Breast epithelium (tissue), 4 donors: Measurements from ENCODE around the gene C1QC. TPM values are rescaled to one million over a fixed set of nuclear protein-coding genes. Genes with fewer than 3 reads are reported as not detected.

Experiments used
- DNase-seq, 2 donors: peaks; one replicate each; pipeline ENCODE4 v3.0.0-alpha.2; 2019; ENCODE audit warnings: low spot score in 2 of 2
- H3K27ac ChIP-seq, 2 donors: fragments of 200-600 bp; sonication (generic) in 1 of 2; one replicate each; pipeline ENCODE4 v1.5.1; 2016 to 2019; ENCODE audit warnings: mild to moderate bottlenecking in 1 of 2
- H3K27me3 ChIP-seq, 2 donors: fragments of 200-600 bp; sonication (generic) in 1 of 2; one replicate each; pipeline versions ENCODE4 v1.5.1 to v1.6.0; 2017 to 2019; ENCODE audit warnings: control low read depth in 1 of 2, mild to moderate bottlenecking in 1 of 2
- H3K36me3 ChIP-seq: fragments of 200-600 bp; one replicate; pipeline ENCODE4 v1.5.1; 2019
- H3K4me1 ChIP-seq, 2 donors: fragments of 200-600 bp; sonication (generic); one replicate each; pipeline ENCODE4 v1.5.1; 2016 to 2019; ENCODE audit warnings: control low read depth in 1 of 2
- H3K4me3 ChIP-seq, 3 donors: fragments of 200-600 bp; sonication (generic); 1 replicate in 2 of 3; 2 replicates in 1 of 3; pipeline ENCODE4 v1.5.1; 2016 to 2019; ENCODE audit warnings: mild to moderate bottlenecking in 3 of 3, moderate library complexity in 2 of 3
- H3K9me3 ChIP-seq, 2 donors: fragments of 200-600 bp; sonication (generic) in 1 of 2; one replicate each; pipeline ENCODE4 v1.5.1; 2016 to 2019; ENCODE audit warnings: control low read depth in 1 of 2
- POLR2A ChIP-seq: fragments of 450-650 bp; IDR thresholded peaks from one replicate; pipeline ENCODE4 v1.6.1; 2016; ENCODE audit warnings: antibody characterized with exemption, mild to moderate bottlenecking, moderate library complexity
- POLR2AphosphoS5 ChIP-seq, 3 donors: sonication (generic); formaldehyde crosslinking; IDR thresholded peaks; one replicate each; pipeline ENCODE4 v1.6.1; 2017; ENCODE audit warnings: antibody characterized with exemption in 3 of 3
- intact Hi-C: fragments of 100-400 bp; cut with DNase I; formaldehyde crosslinking; loops from one replicate; pipeline ENCODE4 v1.15.1; 2023; ENCODE audit warnings: low total_unique reads
- total RNA-seq, 3 donors: library from RNA; depleted of rRNA; stranded (reverse); fragments of >200 nt; gene quantifications; one replicate each; pipeline ENCODE4 v1.1.0, GENCODE V29; 2016
- TF ChIP-seq, protein P1 (sequence below), 3 donors: fragments of 450-650 bp; IDR thresholded peaks; one replicate each; pipeline ENCODE4 v1.5.1; 2016 to 2017; ENCODE audit warnings: antibody characterized with exemption in 3 of 3, mild to moderate bottlenecking in 3 of 3, moderate library complexity in 3 of 3

The C1QC gene
- total RNA-seq, 3 donors from 2014 or later, result 76.4 to 385 (median 113) TPM

DNA sequence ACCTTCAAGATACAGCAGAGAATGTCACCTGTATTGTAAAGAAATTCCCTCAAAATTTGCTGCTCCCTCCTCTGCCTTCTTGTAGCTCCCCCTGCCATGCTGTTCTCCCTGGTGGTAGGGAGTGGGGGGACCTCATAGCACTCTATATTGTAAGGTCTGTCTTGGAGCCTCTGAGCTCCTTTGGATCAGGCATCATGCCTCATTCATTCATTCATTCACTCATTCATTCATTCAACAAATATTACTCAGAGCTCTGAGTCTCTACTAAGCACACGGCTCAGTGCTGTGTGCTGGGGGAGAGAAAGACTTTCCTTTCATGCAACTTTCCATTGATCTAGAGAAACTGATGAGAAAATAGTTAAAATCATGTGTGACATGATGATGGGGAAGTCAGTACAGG is 40.1 kb downstream of the C1QC start:
- Histone ChIP-seq H3K27ac (no peak overlapping the region), H3K27me3 (no peaks in the 10 kb centered on the region), H3K9me3 (no peaks in the 10 kb centered on the region), H3K36me3 (no peaks in the 10 kb centered on the region), H3K4me3 (no peak overlapping the region), H3K4me1 (no peaks in the 10 kb centered on the region)
- no peak for DNase-seq
- intact Hi-C loops, result no loop called here
- TF ChIP-seq POLR2AphosphoS5 (IDR thresholded peaks at IDR 0.05), result no peak
- TF ChIP-seq, protein P1, sequence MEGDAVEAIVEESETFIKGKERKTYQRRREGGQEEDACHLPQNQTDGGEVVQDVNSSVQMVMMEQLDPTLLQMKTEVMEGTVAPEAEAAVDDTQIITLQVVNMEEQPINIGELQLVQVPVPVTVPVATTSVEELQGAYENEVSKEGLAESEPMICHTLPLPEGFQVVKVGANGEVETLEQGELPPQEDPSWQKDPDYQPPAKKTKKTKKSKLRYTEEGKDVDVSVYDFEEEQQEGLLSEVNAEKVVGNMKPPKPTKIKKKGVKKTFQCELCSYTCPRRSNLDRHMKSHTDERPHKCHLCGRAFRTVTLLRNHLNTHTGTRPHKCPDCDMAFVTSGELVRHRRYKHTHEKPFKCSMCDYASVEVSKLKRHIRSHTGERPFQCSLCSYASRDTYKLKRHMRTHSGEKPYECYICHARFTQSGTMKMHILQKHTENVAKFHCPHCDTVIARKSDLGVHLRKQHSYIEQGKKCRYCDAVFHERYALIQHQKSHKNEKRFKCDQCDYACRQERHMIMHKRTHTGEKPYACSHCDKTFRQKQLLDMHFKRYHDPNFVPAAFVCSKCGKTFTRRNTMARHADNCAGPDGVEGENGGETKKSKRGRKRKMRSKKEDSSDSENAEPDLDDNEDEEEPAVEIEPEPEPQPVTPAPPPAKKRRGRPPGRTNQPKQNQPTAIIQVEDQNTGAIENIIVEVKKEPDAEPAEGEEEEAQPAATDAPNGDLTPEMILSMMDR (IDR thresholded peaks at IDR 0.05), result no peak
- TF ChIP-seq POLR2A, result no peak

- Histone ChIP-seq H3K4me1 (no peaks in the 10 kb centered on the region), H3K9me3 (no peaks in the 10 kb centered on the region), H3K27ac (no peak overlapping the region), H3K27me3 (no peaks in the 10 kb centered on the region), H3K4me3 (no peak overlapping the region), H3K36me3 (no peaks in the 10 kb centered on the region)
- DNase-seq, result no peak
- TF ChIP-seq POLR2A (no peak), POLR2AphosphoS5 (IDR thresholded peaks at IDR 0.05) (no peak)
- TF ChIP-seq, protein P1 (IDR thresholded peaks at IDR 0.05), result no peak
- intact Hi-C loops, result no loop called here
Measured at GRCh38 chr1:22685591-22686059, 42.2 kb downstream of the C1QC start.

- TF ChIP-seq, protein P1 (IDR thresholded peaks at IDR 0.05), result no peak
- TF ChIP-seq POLR2A (no peak), POLR2AphosphoS5 (IDR thresholded peaks at IDR 0.05) (no peak)
- intact Hi-C loops, result no loop called here
- Histone ChIP-seq H3K36me3 (no peaks in the 10 kb centered on the region), H3K4me3 (no peak overlapping the region), H3K4me1 (no peaks in the 10 kb centered on the region), H3K27me3 (no peaks in the 10 kb centered on the region), H3K9me3 (no peaks in the 10 kb centered on the region), H3K27ac (no peak overlapping the region)
- no peak for DNase-seq
Measured at GRCh38 chr1:22687191-22687590, 43.8 kb downstream of the C1QC start.

DNA sequence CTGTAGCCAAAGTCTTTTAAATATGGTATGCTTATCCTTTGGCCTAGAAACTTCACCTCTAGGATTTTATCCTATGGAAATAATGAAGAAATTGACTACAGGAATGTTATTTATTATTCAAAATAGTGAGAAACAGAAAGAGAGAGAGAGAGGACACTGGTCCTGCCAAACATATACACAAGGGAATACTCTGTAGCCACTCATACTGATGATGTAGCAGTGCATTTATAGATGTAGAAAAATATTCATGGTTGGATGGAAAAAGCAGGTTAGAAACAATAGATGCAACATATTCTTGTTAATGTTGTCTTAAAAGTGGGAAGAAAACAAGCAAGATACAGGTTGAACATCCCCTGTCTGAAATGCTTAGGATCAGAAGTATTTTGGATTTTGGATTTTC is 45.0 kb downstream of the C1QC start:
- Histone ChIP-seq H3K9me3 (no peaks in the 10 kb centered on the region), H3K4me3 (no peak overlapping the region), H3K36me3 (no peaks in the 10 kb centered on the region), H3K27me3 (no peaks in the 10 kb centered on the region), H3K27ac (no peak overlapping the region), H3K4me1 (no peaks in the 10 kb centered on the region)
- intact Hi-C loops, result no loop called here
- TF ChIP-seq, protein P1 (IDR thresholded peaks at IDR 0.05), result no peak
- no peak for TF ChIP-seq POLR2AphosphoS5 (IDR thresholded peaks at IDR 0.05)
- no peak for TF ChIP-seq POLR2A
- no peak for DNase-seq

DNA sequence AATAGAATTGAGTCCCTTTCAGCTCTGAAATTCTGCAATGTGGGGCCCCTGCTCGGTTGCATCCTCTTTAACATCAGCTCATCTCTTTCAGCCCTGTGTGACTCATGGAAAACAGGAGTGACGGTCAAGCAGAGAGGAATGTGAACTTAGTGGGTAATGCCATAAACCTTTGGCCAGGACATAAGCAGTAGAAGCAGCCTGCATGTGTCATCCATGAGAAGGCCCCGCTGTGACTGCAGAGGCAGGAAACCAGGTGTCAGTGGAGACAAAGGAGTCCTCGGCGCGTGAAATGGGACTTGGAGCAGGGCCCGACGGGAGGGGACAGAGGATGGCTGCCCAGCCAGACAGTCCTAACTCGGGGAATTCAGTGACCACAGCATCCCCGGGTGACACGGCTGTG is 46.1 kb downstream of the C1QC start:
- Histone ChIP-seq H3K9me3 (no peaks in the 10 kb centered on the region), H3K27me3 (no peaks in the 10 kb centered on the region), H3K4me3 (no peak overlapping the region), H3K27ac (no peak overlapping the region), H3K36me3 (no peaks in the 10 kb centered on the region), H3K4me1 (no peaks in the 10 kb centered on the region)
- TF ChIP-seq POLR2A, result no peak
- intact Hi-C loops, result no loop called here
- no peak for DNase-seq
